OCI-M1 (cell line): ENCODE measurements around the gene ATP6V0B.

Experiments
- DNase-seq: peaks from one replicate; lab custom pipeline; 2025; lab: John Stamatoyannopoulos, UW

ATP6V0B gene

DNA sequence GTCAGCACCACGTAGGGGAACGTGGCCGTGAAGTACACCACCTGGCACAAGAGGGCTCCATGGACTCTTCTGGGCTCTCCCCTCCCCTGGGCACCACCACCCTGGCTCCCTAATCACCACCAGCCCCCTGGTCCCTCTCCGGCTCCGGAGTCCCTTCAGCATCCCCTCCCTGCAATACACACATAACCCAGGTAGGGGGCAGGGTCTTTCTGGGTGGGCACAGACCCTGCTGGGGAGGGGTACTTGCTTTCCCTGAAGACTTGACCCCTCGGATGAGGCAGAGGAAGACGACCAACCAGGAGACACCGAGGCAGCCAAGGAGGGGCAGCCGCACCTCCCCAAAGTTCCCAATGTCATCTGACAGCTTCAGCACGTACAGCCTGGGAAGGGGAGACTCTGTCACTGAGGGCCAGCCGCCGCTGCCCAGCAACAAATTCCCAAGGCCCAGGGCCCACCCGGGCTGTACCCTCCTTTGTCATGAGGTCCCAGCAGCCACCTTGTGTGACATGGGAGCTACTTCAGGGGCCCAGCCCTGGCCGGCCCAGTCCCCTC, 27.9 kb downstream of the ATP6V0B start:
- DNase-seq = no peak

DNA sequence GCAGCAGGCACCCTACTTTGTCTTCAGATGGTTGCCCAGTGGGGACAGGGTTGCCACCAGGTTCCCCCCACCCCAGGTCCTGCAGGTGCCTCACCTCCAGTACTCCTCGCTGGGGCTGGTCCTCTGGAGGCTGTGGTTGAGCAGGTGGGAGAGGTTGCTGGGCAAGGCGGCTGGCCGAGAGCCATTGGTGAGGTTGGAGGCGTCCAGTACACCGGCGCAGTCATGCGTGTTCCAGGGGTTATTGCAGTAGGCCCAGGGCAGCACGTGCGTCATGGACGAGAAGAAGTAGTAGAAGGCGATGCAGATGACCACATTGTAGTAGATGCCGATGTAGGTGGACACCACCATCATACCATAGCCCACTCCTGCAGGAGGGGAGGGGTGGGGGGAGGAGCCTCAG, 33.5 kb downstream of the ATP6V0B start:
- no peak for DNase-seq

GRCh38 chr1:44010935-44011471, 36.2 kb downstream of the ATP6V0B start:
- no peak for DNase-seq

- no peak for DNase-seq
Observed at GRCh38 chr1:44012404-44012803, 37.6 kb downstream of the ATP6V0B start.

DNA sequence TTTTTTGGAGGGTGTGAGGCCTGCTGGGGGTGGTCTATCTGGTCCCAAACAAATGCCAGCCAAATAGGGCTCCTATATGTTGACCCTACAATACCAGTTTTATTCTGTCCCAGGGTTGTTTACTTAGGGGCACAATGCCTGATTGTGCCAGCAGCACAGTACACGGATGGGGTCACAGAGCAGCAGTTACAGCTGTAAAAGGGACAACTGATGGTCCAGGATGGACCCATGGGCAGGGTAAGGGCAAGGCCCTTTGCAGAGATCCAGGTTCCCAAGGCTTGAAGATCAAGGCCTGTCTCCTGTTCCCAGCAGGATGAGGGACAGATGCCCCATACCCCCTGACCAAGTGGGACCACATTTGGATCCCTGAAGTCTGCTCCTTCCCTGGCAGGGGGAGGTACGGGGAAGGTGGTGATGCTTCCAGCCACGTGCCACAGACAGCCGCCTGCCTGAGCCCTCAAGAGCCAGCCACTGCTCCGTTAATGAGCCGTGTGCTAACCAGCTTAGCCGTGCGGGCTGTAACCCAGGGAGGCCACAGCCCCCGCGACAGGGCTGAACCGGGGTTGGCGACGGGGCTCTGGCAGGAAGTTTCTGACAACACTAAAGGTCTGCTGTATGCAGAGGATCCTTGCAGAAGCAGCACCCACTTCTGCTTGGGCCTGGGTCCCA, 38.3 kb downstream of the ATP6V0B start:
- DNase-seq = no peak

- no peak for DNase-seq
Observed at GRCh38 chr1:44013949-44014348, 39.2 kb downstream of the ATP6V0B start.

DNA sequence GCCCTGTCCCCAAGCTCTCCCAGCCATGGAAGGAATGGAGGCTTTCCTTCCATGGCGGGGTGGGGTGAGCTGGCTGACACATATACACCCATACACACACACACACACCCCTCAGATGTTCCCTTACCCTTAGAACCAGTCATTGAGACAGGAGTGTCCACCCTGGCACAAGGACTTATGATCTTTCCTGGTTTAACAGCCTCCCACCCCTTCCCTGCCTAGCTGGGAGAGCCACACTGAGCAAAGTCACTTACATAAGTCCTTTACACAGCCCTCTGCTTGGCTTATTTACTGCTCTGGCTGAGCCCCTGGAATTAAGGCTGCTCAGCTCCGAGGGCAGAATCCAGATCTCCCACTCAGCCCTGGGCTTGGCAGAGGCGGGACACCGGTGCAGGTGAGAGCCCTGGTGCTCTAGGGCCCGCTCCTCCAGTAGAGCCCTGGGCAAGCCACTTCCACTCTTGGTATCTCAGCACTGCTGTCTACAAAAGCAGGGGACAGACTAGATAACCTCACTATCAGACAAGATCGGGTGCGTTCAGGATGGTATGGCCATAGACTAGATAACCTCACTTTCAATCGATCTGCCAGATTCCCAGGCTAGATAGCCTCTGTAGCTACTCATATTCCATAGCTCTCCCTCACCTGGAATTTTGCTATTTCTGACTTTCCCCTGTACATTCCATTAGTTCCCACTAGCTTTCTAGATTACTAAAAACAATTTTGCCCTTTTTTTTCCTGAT, 39.8 kb downstream of the ATP6V0B start:
- peak; percentile 8 for DNase-seq

GRCh38 chr1:44015206-44015605, 40.4 kb downstream of the ATP6V0B start:
- DNase-seq = no peak

DNA sequence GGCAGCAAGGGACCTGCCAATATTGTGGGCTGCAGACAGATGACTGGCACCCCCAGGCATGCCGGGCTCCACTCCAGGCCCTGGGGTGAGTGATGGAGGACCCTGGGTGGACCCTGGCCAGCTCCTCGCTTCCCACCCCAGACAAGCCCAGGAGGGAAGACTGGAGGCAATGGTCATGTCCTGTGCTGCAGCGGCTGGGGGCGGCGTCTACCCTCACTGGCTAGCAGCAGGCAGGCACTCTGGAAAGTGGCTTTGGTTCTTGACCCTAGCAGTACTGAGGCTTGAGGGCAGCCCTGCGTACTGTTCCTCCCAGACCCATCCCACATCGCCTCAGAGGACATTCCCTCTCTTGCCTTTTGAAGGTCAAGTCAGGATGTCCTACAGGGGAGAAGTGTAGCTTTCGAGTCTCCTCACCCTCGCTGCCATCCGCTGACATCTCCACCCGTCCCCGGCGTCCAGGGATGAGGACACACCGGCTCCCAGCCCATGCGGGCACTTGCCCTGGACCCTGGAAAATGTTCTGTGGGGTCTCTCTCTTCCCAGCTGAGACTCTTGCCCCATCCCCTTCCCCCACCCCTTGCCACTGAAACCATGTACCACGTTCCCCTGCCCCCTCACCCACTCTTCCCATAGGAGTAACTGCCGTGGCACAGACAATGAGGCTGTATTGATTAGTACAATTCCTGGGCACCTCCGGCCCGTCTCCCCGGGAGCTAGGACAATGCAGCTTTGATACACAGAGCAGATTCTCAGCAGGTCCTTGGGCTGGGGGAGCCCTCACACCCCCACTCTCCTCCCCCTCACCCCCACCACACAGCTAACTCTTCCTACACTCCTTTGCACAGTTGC, 41.5 kb downstream of the ATP6V0B start:
- DNase-seq = no peak

- no peak for DNase-seq
Observed at GRCh38 chr1:44016890-44017400, 42.2 kb downstream of the ATP6V0B start.

- no peak for DNase-seq
Observed at GRCh38 chr1:44019466-44019948, 44.7 kb downstream of the ATP6V0B start.

GRCh38 chr1:44020464-44020863, 45.7 kb downstream of the ATP6V0B start:
- no peak for DNase-seq

DNA sequence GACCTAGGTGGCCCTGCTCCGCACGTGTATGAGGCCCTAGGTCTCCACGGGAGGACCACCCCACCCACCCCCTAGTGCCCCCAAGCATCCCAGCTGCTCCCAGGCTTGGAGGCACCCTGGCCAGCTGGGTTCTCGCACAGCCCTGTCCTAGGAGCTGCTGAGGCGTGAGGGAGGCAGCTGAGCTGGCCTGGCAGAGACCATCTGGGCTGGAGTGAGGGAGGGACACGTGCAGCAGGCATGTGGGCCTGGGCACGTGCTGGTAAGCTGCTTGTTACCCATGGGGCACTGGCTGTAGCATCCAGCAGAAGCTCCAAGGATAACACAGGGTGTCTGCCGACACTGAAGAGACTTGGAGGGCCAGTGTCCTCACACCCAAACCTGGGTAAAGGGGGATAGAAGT, 46.4 kb downstream of the ATP6V0B start:
- DNase-seq = no peak

- DNase-seq = no peak
Observed at GRCh38 chr1:44021581-44022321, 47.0 kb downstream of the ATP6V0B start.

GRCh38 chr1:44024031-44024902, 49.5 kb downstream of the ATP6V0B start:
- DNase-seq = no peak

- no peak for DNase-seq
Observed at GRCh38 chr1:44024903-44025525, 50.3 kb downstream of the ATP6V0B start.

DNA sequence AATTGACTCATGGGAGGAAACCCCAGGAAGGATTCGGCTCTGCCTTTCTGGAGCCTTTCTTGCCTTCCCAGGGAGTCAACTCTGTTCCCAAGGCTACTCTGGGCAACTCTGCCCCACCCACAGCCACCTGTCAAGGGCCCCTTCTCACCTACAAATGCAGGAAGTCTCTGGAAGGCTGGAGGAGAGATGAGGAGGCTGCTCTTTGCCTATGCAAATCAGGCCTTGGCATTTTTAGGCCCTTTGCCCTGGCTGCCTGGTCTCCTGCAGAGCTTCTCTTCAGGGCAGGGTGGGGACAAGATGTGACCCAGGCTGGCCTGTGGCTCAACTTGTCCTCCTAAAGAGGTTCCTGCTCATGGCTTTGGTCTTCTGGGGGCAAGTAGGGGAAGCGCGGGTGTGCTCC, 51.1 kb downstream of the ATP6V0B start:
- DNase-seq = no peak

DNA sequence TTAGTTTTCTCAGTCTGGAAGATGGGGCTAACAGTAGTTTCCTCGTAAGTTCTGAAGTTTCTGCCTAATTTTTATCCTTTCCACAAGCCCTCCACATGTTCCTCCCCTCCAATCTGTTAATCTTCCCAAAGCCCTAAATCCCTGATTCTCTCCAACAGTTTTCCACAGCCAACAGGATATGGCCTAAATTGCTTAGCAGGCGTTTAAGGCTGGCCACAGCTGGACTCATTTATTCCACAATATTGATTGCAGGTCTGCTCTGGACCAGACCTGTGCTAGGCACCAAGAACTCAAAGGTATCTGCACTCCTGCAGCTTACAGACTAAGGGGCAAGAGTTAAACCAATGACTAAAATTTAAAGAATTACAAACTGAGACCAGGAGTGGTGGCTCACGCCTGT, 52.6 kb downstream of the ATP6V0B start:
- DNase-seq = no peak
